Fibroblast of villous mesenchyme (primary cell): ENCODE measurements around the gene KRTAP10-5. TPM values are rescaled to one million over a fixed set of nuclear protein-coding genes. Genes with fewer than 3 reads are reported as not detected.

Experiments used
- DNase-seq: peaks from one replicate; pipeline ENCODE4 v3.0.0-alpha.2; 2010; ENCODE audit warnings: low read depth
- H3K4me3 ChIP-seq: 2 replicates; pipeline ENCODE4 v1.5.1; 2011; ENCODE audit warnings: low read depth, mild to moderate bottlenecking, low read length
- CTCF ChIP-seq: IDR thresholded peaks from 2 replicates; pipeline ENCODE4 v1.5.1; 2012; ENCODE audit warnings: low read depth, mild to moderate bottlenecking, low read length; ENCODE audit not compliant: insufficient read depth
- total RNA-seq: library from RNA; depleted of rRNA; stranded (reverse); fragments of >200 nt; gene quantifications from 2 replicates; pipeline ENCODE4 v1.2.3, GENCODE V29; 2012

KRTAP10-5 gene
- total RNA-seq, 1 donor = not detected

GRCh38 chr21:44533121-44533890, 47.1 kb downstream of the KRTAP10-5 start:
- no peak overlapping the region for H3K4me3 ChIP-seq
- TF ChIP-seq CTCF = no peak
- DNase-seq = no peak

- no peak overlapping the region for H3K4me3 ChIP-seq
- TF ChIP-seq CTCF = no peak
- DNase-seq = no peak
These were observed 47.7 kb downstream of the KRTAP10-5 start for GRCh38 chr21:44532712-44533111.

GRCh38 chr21:44531606-44532564, 48.5 kb downstream of the KRTAP10-5 start:
- no peak overlapping the region for H3K4me3 ChIP-seq
- no peak for TF ChIP-seq CTCF
- no peak for DNase-seq

DNA sequence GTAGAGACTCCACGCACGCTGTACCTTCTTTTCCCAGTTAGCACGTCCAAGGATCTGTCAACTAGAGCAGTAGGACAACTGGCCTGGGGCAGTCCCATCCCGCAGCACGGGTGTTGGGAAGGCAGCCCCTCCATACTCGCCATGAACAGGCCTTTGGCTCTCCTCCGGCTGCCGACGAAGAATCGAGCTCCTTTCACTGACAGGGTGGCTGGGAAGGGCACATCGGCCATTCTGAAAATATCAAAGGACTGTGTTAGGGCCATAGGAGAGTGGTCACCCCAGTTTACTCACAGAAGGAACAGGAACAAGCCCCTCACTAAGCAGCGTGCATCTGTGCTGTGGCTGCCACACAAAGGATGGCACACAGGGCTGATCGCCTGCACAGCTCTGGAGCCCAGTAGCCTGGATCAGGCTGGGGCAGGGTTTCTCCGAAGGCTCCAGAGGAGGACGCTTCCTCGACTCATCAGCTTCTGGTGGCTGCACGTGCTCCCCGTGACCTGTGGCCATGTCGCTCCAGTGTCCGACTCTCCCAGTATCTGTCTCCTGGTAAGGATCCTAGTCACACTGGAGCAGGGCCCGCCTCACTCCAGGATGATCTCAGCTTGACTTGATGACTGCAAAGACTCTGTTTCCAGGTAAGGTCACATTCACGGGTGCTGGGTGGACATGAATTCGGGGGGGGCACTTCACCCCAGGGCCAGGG, 49.4 kb downstream of the KRTAP10-5 start:
- no peak for TF ChIP-seq CTCF
- no peak overlapping the region for H3K4me3 ChIP-seq
- DNase-seq = no peak

DNA sequence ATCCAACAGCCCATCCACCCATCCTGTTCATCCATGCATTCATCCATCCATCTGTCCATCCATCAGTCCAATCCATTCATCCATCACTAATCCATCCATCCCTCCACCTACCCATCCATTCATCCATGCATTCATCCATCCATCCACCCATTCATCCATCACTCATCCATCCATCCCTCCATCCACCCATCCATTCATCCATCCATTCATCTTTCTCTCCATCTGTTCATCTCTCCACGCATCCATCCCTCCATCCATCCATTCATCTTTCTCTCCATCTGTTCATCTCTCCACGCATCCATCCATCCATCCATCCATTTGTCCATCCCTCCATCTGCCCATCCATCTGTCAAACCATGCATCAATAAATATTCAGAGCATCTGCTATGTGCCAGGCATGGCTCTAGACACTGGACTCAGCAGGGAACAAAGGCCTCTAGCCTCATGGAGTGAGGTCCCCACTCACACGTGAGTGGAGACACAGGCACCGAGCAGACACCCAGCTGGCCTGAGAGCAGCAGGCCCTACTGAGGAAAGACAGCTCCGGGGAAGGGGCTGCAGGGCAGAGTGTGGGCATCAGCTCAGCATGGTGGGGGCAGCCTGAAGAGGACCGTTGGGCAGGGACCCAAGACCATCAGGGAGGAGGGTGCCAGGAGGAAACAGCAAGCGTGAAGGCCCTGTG, 50.0 kb downstream of the KRTAP10-5 start:
- H3K4me3 ChIP-seq = no peak overlapping the region
- TF ChIP-seq CTCF = no peak
- no peak for DNase-seq

DNA sequence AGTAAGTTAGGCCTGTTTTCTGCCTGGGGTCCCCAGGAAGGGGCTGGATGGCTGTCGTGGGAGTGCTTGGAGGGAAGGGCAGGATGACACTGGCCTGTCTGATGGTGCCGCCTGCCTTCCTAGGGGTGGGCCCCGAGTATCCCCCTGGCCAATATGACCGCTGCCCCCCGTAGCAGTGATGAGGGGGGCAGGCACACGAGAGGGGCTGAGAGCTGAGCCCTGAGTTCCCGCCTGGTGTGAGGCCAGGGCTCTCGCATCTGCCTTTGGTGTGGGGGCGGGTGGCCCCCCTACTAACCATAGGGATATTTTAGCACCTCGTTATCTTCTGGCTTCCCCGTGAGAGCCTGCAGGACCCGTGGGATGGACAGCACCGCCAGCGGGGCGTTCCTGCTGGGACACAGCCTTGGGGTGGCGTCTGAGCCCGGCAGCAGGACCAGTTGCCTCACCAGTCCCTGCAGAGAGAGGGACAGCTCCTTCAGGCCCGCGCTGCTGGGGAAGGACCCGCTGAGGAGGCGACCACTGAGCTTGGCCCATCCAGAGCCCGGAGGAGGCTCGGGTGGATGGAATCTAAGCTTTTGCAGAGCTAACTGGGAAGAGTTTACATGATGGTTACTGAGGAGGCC, 50.8 kb downstream of the KRTAP10-5 start:
- no peak overlapping the region for H3K4me3 ChIP-seq
- no peak for DNase-seq

More for the DNA sequence above, 50.8 kb downstream of the KRTAP10-5 start:
- no peak for TF ChIP-seq CTCF
